ENCODE measurements around the gene SNX17.
A peak's percentile ranks its signal among the peaks of the same experiment; 100 is the strongest.

Gene SNX17

DNA sequence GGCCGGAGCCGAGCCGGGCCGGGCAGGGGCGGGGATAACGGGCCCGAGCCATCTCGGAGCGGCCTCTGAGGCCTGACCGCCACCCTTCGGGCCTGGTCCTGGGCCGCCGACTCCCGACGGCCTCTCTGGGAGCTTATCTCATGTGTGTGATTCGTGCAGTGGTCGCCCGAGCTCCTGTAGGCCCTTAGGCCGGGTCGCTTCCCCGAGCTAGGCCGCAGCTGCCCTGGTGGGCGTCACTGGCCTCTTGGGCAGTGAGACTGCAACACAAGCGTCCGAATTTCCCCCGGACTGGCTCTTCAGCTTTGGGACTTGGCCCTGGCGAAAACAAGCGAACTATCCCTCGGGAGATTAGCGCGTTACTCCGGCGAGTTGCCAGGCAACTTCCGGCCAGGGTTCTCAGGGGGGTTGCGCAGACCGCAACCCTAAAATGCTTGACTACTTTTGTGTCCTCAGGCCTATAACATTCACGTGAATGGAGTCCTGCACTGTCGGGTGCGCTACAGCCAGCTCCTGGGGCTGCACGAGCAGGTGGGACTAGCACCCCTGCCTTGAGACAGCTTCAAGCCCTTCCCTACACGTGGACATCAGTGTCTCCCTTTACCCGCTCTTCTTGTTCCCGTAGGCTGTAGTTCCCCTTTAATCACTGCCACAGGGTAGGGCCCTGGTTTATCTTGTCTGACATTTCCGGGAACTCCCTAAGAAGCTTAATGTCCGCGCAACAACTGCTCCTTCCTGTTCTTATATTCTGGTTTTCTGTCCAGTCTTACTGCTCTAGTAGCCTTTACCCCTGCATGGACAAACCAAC, 602 bp downstream of the SNX17 start:
- no peak for DNase-seq

DNA sequence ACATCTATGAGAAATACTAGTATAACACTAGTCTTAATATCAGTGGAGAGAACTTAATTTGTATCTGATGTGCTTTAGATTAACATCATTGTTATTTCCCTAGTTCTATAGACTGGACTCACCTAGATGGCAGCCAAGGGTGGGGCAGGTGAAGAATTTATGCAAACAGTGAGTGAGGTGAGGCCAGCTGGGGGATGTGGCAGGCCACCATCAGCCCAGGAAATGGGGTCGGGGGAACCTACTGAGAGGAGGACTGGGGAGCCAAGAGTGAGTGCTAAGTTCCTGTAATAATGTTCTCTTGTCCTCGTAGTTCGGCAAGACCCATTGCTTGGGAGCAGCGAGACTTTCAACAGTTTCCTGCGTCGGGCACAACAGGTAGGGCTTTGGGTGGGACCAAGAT, 2.5 kb downstream of the SNX17 start:
- DNase-seq = no peak

DNA sequence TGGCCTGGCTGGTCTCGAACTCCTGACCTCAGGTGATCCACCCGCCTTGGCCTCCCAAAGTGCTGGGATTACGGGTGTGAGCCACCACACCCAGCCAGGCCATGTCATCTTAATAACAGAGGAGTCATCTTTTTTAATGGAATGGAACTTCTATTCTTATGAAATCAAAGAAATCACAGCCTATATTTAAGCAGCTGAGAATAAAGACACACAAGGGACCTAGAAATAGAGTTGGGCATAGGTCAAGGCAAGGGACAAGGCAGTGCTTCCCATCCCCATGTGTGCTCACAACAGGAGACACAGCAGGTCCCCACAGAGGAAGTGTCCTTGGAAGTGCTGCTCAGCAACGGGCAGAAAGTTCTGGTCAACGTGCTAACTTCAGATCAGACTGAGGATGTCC, 3.2 kb downstream of the SNX17 start:
- no peak for DNase-seq

DNA sequence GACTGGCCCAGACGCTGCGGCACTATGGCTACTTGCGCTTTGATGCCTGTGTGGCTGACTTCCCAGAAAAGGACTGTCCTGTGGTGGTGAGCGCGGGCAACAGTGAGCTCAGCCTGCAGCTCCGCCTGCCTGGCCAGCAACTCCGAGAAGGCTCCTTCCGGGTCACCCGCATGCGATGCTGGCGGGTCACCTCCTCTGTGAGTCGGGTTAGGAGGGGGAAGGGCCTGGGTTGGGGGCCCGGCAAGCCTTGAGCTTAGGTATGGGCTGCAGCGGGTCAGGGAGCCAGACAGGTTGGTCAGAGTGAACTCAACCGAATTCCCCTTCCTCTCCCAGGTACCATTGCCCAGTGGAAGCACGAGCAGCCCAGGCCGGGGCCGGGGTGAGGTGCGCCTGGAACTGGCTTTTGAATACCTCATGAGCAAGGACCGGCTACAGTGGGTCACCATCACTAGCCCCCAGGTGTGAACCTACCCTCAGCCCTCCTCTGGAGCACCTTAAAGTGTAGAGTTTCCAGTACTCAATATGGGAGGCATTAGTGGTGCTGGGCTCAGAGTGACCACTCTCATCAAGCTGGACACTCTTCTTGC, 5.2 kb downstream of the SNX17 start:
- DNase-seq = no peak

DNA sequence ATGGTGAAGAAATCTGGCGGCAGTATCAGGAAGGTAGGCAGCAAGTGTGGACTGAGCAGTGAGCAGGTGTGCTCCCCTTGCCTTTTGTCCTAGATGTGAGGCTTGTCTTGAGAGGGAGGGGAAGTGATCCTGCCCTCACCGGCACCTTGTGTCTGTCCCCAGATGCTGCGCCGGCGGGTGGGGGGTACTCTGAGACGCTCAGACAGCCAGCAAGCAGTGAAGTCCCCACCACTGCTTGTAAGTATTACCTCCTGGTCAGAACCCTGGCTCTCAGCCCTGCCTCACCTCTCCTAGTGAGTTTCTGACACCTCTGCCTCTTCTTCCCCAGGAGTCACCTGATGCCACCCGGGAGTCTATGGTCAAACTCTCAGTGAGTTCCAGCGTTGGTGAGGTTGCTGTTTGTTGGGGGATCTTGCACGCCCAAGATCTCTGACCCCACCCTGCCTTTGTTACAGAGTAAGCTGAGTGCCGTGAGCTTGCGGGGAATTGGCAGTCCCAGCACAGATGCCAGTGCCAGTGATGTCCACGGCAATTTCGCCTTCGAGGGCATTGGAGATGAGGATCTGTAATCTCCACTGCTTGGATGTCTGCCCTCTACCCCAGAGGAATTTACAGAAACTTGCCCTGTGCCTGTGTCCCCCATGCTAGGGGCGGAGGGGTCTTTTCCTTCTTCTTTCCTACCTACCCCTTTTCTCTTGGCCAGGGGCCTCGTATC, 5.9 kb downstream of the SNX17 start:
- DNase-seq = no peak

DNA sequence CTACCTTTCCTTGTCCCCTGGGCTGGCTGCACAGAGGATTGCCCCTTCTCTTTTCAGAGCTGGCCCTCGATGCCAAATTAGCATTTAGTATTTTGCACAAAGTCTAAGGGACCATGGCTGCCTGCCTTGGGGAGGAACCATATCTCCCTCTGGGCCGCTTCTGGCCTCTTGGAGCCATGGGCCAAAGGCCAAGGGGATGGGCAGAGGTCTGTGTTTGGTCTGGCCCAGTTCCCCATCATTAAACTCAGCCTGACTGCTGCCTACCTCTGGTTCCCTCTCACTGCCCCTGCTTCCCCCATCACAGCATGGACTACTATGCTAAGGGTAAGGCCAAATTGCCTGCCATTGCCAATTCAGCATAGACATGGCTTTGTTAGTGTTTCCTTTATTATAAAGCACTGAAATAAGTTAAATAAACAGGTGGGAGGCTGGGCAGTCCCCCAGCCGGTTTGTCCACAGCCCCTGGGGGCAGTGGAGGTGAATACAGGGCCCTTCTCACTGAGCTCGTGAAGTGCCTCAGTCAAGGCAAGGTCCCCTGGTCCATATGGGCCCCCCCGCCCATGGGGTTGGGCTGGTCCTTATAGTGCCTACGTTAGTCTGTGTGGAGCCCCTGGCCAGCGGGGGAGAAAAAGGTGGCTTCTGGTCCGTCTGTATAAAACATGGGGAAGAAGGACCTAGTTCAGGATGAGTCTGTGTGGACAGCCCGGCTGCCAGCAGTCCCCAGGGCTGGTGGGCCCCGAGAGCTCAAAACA, 6.6 kb downstream of the SNX17 start:
- DNase-seq = no peak

DNA sequence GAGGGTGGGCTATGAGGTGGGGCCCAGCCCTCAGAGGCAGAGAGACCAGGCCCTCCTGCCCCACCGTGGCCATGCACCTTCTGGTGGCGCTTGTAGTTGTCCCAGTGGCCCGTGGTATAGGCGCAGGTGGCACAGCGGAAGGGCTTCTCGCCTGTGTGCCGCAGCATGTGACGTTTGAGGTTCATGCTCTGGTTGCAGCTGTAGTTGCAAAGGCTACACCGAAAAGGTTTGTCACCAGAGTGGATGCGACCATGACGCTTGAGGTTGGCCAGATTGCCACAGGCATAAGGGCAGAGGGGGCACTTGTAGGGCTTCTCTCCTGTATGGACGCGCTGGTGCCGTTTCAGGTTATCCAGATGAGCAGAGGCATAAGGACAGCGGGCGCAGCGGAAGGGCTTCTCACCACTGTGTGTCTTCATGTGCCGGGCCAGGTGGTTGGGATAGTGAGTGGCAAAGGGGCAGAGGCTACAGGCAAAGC, 7.2 kb downstream of the SNX17 start:
- DNase-seq = no peak

DNA sequence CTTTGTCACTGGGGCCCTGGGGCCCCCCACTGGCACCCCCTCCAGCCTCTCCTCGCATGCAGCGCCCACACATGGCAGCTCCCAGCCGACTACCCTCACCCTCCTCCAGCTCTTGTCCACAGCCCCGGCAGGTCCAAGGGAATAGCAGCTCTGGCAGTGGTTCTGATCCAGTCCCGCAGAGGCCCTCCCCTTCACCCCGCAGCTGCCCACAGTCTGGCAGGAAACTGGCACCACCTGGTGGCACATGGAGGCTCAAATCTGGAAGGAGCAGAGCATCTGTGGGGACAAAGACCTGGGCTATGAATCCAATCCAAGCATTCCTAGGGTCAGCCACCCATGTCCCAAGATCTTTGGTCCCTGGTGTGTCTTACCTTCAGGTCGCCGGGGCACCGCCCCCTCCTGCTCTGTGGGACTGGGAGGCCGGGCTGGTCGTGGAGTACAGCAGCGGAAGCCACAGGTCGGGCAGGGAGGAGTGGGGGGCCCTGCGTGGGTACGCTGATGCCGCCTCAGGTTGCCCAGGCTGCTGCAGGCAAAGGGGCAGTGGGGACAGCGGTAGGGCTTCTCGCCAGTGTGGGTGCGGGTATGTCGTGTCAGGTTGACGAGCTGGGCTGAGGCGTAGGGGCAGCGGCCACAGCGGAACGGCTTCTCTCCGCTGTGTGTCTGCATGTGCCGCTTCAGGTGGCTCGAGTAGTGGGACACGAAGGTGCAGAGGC, 7.8 kb downstream of the SNX17 start:
- no peak for DNase-seq

DNA sequence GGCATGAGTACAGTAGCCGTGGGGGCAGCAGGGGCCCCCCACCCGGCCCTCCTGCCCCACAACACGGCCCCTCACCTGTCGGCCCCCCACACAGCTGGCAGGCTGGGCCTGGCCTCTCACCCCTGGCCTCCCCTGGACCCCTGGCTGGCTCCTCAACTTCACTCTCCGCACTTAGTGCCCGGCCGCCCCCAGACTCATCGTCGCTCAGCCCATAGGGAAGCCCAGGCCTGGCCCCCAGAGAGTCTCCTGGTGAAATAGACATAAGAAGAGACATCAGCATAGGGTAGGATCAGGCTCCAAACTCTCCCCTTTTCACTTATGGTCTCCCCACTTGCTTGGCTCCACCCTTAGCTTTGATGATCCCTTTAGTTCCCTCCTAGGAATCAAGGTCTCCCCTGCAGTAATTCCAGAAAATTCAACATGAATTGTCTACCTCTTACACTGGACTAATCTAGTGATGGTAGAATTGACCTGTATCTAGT, 8.4 kb downstream of the SNX17 start:
- DNase-seq = no peak

DNA sequence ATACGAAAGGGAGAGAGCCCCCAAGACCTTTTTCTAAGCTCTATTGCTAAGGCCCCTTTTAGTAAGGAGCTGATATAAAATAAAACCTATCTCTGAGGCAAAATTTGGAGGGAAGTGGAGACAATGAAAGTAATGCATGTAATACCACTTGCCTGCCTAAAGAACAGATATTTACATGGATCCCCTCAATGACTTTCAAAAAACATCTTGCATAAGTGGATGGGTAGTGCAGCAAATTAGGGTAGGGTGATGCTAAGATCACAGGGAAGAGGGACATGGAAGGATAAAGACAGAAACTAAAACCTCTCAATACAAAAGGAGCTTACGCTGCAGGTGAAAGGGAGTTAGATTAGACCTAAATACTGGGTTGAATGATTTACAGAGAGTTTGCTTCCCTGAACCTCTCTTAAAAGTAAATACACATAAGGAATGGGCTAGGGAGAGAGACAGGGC, 9.0 kb downstream of the SNX17 start:
- no peak for DNase-seq

DNA sequence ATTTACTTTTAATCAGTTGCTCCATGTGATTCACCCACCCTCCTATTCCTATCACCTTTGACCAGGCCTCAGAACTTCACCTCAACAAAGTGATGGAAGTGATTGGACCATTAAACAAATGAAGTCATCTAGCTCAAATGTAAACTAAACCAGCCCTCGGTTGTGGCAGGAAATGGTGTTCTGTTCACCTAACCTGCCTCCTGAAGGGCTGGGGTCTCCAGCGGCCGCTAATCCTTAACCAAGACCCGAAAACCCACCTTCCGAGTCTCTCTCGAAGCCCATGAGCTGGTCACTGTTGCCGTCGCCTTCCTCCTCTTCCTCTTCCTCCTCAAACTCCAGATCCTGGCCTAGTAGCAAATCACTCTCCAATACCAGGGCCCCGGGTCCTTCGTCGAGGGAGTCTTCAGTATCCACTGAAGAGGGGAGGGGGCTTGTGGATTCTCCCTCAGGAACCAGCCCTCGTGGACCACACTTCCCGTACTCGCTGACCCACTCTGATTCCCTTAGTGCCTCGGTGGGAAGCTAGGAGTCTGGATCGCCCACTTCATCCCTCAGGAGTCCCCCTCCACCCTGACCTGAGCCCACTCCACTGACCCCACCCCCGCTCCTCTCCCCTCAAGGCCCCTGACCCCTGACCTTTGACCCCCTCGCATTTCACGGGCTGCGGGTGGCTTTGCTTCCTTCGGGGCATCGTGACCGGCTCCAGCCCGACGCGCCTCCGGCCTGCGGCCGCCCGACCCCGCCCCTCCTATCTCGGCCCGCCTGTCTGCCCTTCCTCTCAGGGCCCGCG, 9.6 kb downstream of the SNX17 start:
- peak; percentile 54 for DNase-seq

DNA sequence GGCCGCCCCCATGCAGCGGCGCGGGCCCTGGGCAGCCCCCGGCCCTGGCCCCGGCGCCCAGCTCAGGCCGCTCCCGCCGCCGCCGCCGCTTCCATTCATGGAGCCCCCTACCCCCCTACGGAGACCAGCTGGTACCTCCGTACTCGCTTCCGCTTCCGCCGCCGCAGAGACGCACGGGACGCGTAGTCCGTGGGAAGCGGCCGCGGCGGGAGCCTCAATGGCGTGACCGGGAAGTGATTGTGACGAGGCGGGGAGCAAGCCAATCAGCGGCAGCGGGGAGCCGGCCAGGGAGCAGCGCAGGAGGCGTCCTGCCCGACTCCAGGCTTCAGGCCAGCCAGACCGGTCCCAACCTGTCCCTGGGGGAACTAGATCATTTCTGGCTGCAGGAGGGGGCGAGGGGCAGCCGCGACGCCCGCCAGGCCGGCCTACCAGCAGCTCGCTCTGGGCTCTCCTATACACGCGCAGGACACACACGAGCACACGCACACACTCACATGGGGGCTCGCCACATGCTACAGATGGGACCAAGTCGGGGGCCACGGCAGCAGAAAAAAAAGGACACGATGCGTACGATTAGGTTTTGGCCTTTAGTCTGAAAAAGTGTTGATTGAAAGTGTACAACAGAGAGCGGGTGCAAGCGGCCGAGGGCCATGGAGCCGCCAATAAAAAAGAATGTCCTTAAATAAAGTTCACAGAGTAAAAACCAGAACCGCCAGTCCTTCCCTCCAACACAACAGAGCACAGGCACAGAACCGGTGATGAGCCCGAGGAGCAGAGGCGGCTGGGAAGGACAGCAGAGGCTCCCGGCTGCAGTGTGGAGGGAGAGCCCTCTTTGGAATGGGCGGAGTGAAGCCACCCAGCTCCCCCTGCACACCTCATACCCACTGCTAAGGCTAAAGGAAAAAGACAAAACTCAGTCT, 10.5 kb downstream of the SNX17 start, which contains the start of gene ZNF513:
Gene ZNF513 (minus strand): TSS at position 109 of the 920 bp plus-strand sequence. CDS start 208 bp downstream, outside the sequence.
- DNase-seq = peak; percentile 95

DNA sequence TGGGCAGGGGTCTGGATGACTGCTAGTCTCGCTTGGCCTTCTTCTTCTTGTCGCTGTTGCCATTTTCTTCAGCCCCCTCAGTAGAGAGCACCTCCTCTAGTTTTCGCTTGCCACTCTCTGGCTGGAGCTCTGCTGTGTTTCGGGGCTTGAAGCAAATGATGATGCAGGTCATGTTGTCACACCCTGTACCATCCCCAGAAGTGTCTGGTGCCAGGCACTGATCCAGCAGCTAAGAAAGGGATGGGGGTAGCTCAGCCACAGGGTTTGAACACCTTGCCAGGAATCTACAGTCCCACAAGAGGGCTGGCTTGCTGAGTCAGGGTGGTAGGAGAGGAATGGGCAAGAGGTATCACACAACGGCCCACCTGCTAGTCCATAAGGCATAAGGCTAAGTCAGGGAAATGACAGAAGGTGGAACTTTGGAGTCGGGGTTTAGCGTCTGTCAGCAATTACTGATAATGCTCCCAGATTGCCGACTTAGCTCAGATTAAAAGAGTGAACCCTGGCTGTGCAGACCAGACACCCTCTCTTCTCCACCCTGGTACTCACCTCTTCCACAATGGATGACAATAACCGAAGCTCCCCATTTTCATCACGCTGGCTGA, 11.3 kb downstream of the SNX17 start:
- DNase-seq = no peak

DNA sequence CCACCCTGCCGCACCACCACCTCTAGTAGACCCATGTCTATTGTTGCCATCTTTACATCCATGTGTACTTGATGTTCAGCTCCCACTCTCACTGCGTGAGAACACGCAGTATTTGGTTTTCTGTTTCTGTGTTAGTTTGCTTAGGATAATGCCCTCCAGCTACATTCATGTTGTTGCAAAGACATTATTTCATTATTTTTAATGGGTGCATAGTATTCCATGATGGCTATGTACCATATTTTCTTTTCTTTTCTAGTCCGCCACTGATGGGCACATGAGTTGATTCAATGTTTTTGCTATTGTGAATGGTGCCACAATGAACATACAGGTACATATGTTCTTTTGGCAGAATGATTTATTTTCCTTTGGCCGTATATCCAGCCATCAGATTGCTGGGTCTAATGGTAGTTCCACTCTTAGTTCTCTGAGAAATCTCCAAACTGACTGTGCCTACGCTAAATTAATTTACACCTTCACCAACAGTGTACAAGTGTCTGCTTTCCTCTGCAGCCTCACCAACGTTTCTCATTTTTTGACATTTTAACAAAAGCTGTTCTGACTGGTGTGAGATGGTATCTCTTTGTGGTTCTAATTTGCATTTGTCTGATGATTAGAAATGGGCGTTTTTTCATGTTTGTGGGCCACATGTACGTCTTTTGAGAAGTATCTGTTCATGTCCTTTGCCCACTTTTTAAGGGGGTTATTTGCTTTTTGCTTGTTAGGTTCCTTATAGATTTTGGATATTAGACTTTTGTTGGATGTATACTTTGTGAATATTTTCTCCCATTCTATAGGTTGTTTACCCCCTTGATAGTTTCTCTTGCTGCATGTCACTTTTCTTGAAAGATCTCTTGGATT, 20.6 kb downstream of the SNX17 start:
- no peak for DNase-seq

DNA sequence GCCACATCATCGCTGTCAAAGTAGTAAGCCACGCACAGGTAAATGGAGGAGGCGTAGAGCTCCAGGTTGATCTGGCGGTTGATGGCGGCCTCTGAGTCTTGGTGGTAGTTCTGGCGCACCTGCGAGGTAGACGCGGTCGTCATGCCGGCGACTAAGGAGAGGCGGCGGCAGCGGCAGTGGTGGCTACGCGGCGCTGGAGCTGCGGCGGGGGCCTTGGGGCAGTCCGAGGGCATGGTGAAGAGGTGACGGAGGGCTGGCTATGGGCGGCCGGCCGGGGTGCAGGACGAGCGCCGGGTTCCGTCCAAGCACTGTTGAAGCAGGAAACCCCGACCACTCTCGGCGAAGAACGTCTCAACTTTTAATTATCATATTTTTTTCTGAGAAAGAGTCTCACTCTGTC, 22.8 kb downstream of the SNX17 start:
- no peak for DNase-seq

DNA sequence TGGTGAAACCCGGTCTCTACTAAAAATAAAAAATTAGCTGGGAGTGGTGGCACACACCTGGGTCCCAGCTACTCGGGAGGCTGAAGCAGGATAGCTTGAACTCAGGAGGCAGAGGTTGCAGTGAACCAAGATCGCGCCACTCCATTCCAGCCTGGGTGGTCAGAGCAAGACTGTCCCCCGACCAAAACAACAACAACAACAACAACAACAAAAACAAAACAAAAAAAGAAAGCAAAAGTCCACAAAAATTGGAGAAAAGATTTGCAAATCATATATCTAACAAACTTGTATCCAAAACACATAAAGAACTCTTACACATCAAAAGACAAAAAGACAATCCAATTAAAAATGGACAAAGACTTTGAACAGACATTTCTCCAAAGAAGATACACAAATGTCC, 28.5 kb downstream of the SNX17 start:
- DNase-seq = no peak

DNA sequence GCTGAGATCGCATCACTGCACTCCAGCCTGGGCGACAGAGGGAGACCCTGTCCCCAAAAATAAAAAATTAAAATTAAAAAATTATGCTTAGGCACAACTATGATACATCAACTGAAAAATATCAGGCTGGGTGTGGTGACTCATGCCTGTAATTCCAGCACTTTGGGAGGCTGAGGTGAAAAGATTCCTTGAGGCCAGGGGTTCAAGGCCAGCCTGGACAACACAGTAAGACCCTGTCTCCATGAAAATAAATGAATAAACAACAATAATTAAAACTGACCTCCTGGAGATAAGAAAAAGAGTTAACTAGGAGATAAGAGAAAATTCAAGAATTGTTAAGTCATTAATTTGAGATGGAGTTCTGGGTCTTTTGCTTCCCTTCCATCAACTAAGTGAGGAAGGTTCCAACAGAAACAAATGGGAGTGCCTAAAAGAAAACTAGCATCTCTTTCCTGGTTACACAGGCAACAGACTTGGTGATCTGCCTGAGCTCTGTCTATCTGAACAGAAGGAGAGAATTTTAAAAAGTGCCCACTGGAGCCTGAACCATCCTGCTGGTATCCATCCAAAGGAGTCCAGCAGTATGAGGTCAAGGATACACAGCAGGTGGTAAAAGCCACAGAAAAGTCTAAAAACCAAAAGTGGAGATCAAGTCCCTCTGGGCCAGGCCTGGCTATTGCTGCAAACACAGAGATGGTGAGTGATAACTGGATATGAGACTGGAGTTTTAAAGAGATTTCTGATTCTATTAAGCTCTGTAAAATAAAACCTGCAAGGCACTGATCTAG, 30.1 kb downstream of the SNX17 start:
- no peak for DNase-seq

Data from NCI-H1105 treated with DMSO at 0.1 percent for 48 hours (cell line).